ENCODE measurements around the gene OTOG.

- TF ChIP-seq CTCF (IDR thresholded peaks at IDR 0.05) (no peak), POLR2A (IDR thresholded peaks at IDR 0.05) (no peak)
These were observed 17.1 kb downstream of the OTOG start for GRCh38 chr11:17563961-17564686.
